ENCODE data around the gene RAB3B.
"Not testable (repeated sequence)": the region's sequence is repeated elsewhere in the genome, so short reads cannot be mapped to it uniquely, and the experiment has no call there.

The RAB3B gene

GRCh38 chr1:51919684-51920083, 70.8 kb downstream of the RAB3B start:
- no peak for DNase-seq (ENCODE audit: low read depth)

GRCh38 chr1:51916587-51917405, 73.7 kb downstream of the RAB3B start:
- peak; percentile 84 for DNase-seq (ENCODE audit: low read depth)

- DNase-seq (ENCODE audit: low read depth): no peak
Measured at GRCh38 chr1:51915951-51916350, 74.5 kb downstream of the RAB3B start.

GRCh38 chr1:51912881-51913280, 77.6 kb downstream of the RAB3B start:
- DNase-seq (ENCODE audit: low read depth): no peak

- no peak for DNase-seq (ENCODE audit: low read depth)
Measured at GRCh38 chr1:51910221-51911000, 80.1 kb downstream of the RAB3B start.

- no peak for DNase-seq (ENCODE audit: low read depth)
Measured at GRCh38 chr1:51908499-51908898, 82.0 kb downstream of the RAB3B start.

- peak; percentile 40 for DNase-seq (ENCODE audit: low read depth)
Measured at GRCh38 chr1:51907079-51907702, 83.3 kb downstream of the RAB3B start.

GRCh38 chr1:51906306-51907078, 84.0 kb downstream of the RAB3B start:
- DNase-seq (ENCODE audit: low read depth): peak; percentile 86

- no peak for DNase-seq (ENCODE audit: low read depth)
Measured at GRCh38 chr1:51902456-51902855, 88.0 kb downstream of the RAB3B start.

GRCh38 chr1:51901151-51901550, 89.3 kb downstream of the RAB3B start:
- DNase-seq (ENCODE audit: low read depth): peak; percentile 24

GRCh38 chr1:51899022-51899421, 91.5 kb downstream of the RAB3B start:
- DNase-seq (ENCODE audit: low read depth): no peak

GRCh38 chr1:51898090-51898734, 92.3 kb downstream of the RAB3B start:
- DNase-seq (ENCODE audit: low read depth): peak; percentile 98

GRCh38 chr1:51897699-51898031, 92.8 kb downstream of the RAB3B start:
- DNase-seq (ENCODE audit: low read depth): peak; percentile 98

- not testable (repeated sequence) for DNase-seq (ENCODE audit: low read depth)
Measured at GRCh38 chr1:51894748-51895147, 95.8 kb downstream of the RAB3B start.

- peak; percentile 100 for DNase-seq (ENCODE audit: low read depth)
Measured at GRCh38 chr1:51878616-51879336, 111.7 kb downstream of the RAB3B start, which contains the start of gene NRDC. Gene NRDC, minus strand, starts transcription at chr1:51878727. Its CDS starts 112 bp downstream, at chr1:51878615.

GRCh38 chr1:51878308-51878615, 112.2 kb downstream of the RAB3B start:
- no peak for DNase-seq (ENCODE audit: low read depth)

- DNase-seq (ENCODE audit: low read depth): peak; percentile 54
Measured at GRCh38 chr1:51877434-51878307, 112.8 kb downstream of the RAB3B start.

GRCh38 chr1:51875836-51876235, 114.7 kb downstream of the RAB3B start:
- no peak for DNase-seq (ENCODE audit: low read depth)

- DNase-seq (ENCODE audit: low read depth): no peak
Measured at GRCh38 chr1:51875291-51875772, 115.2 kb downstream of the RAB3B start.

GRCh38 chr1:51873270-51873669, 117.2 kb downstream of the RAB3B start:
- DNase-seq (ENCODE audit: low read depth): not testable (repeated sequence)
